SK-N-SH (cell line): ENCODE measurements around the gene CD300LF.

Experiments used
- CHD2 ChIP-seq: fragments of 150-350 bp; IDR thresholded peaks from 2 replicates; pipeline ENCODE4 v1.6.1; 2018; ENCODE audit warnings: low read length; ENCODE audit not compliant: partially characterized antibody
- CTCF ChIP-seq: fragments of 200-600 bp; sonication (generic); IDR thresholded peaks from 2 replicates; pipeline ENCODE4 v1.6.1; 2017; ENCODE audit warnings: antibody characterized with exemption, mild to moderate bottlenecking, moderate library complexity
- EP300 ChIP-seq, 2 experiments: IDR thresholded peaks; 2 replicates each; pipeline versions ENCODE4 v1.4.0 to v1.6.1; 2012; ENCODE audit warnings: borderline replicate concordance in 1 of 2, low read depth in 1 of 2, low read length in 1 of 2
- RXRA ChIP-seq: IDR thresholded peaks from 2 replicates; pipeline ENCODE4 v1.4.0; 2012; ENCODE audit warnings: low read depth, mild to moderate bottlenecking, borderline replicate concordance
- SIN3A ChIP-seq: IDR thresholded peaks from 2 replicates; pipeline ENCODE4 v1.6.1; 2012; ENCODE audit warnings: low read depth, mild to moderate bottlenecking, low read length, moderate library complexity, borderline replicate concordance
- TAF1 ChIP-seq: IDR thresholded peaks from 2 replicates; pipeline ENCODE4 v1.6.1; 2012; ENCODE audit warnings: low read depth, mild to moderate bottlenecking, low read length, moderate library complexity, borderline replicate concordance
- USF1 ChIP-seq: IDR thresholded peaks from 2 replicates; pipeline ENCODE4 v1.4.0; 2012; ENCODE audit warnings: low read depth, borderline replicate concordance

- TF ChIP-seq CTCF (no peak), RXRA (no peak), CHD2 (no peak), SIN3A (no peak), TAF1 (no peak), EP300 (IDR thresholded peaks at IDR 0.05; ENCODE audit: borderline replicate concordance in 1 of 2, low read depth in 1 of 2, low read length in 1 of 2) (no peak), USF1 (no peak)
These were observed 30.3 kb upstream of the CD300LF start for GRCh38 chr17:74742978-74743545.
